GM19239 (cell line): ENCODE data around the gene PARN.
"Not testable (repeated sequence)": the region's sequence is repeated elsewhere in the genome, so short reads cannot be mapped to it uniquely, and the experiment has no call there.

Source experiments
- DNase-seq: peaks from one replicate; pipeline ENCODE4 v3.0.0; 2011; ENCODE audit warnings: low spot score; ENCODE audit not compliant: insufficient read length
- FAIRE-seq: peaks from 2 replicates; lab custom pipeline; 2011; peaks lifted over from hg19 to GRCh38; lab: Jason Lieb, UNC

PARN gene

GRCh38 chr16:14418795-14419225 is 211.2 kb downstream of the PARN start:
- DNase-seq (no peak), FAIRE-seq (no peak)

GRCh38 chr16:14416184-14416583 is 213.9 kb downstream of the PARN start:
- FAIRE-seq (no peak), DNase-seq (no peak)

- FAIRE-seq = no peak
Measured at GRCh38 chr16:14415291-14415690, 214.8 kb downstream of the PARN start.

GRCh38 chr16:14409563-14409962 is 220.5 kb downstream of the PARN start:
- DNase-seq = no peak
- no peak for FAIRE-seq

More at GRCh38 chr16:14415291-14415690, 214.8 kb downstream of the PARN start:
- DNase-seq = no peak

- DNase-seq (no peak), FAIRE-seq (no peak)
Measured at GRCh38 chr16:14407786-14408399, 222.2 kb downstream of the PARN start.

- peak; percentile 94 for FAIRE-seq
- peak; percentile 32 for DNase-seq
Measured at GRCh38 chr16:14405611-14406537, 224.2 kb downstream of the PARN start.

GRCh38 chr16:14403001-14403389 is 227.1 kb downstream of the PARN start:
- not testable (repeated sequence) for FAIRE-seq

GRCh38 chr16:14402114-14403000 is 227.7 kb downstream of the PARN start:
- not testable (repeated sequence) for DNase-seq, FAIRE-seq

More at GRCh38 chr16:14403001-14403389, 227.1 kb downstream of the PARN start:
- DNase-seq = not testable (repeated sequence)

GRCh38 chr16:14401711-14402061 is 228.4 kb downstream of the PARN start:
- FAIRE-seq = not testable (repeated sequence)

GRCh38 chr16:14400978-14401710 is 228.9 kb downstream of the PARN start:
- not testable (repeated sequence) for FAIRE-seq, DNase-seq

More at GRCh38 chr16:14401711-14402061, 228.4 kb downstream of the PARN start:
- DNase-seq = not testable (repeated sequence)

- FAIRE-seq (no peak), DNase-seq (no peak)
Measured at GRCh38 chr16:14400285-14400977, 229.6 kb downstream of the PARN start.

- DNase-seq (no peak), FAIRE-seq (no peak)
Measured at GRCh38 chr16:14399378-14400284, 230.4 kb downstream of the PARN start.

- DNase-seq (no peak), FAIRE-seq (no peak)
Measured at GRCh38 chr16:14398014-14398717, 231.9 kb downstream of the PARN start.

GRCh38 chr16:14395710-14396304 is 234.3 kb downstream of the PARN start:
- not testable (repeated sequence) for FAIRE-seq, DNase-seq

GRCh38 chr16:14394834-14395233 is 235.2 kb downstream of the PARN start:
- FAIRE-seq (no peak), DNase-seq (no peak)

GRCh38 chr16:14392960-14393359 is 237.1 kb downstream of the PARN start:
- no peak for DNase-seq
- no peak for FAIRE-seq

GRCh38 chr16:14389359-14389758 is 240.7 kb downstream of the PARN start:
- DNase-seq (no peak), FAIRE-seq (no peak)
